Large intestine (tissue), 3 donors: Measurements from ENCODE around the gene IL37. TPM values are rescaled to one million over a fixed set of nuclear protein-coding genes. Genes with fewer than 3 reads are reported as not detected.

Experiments
- DNase-seq, 2 donors: peaks; one replicate each; pipeline versions ENCODE4 v3.0.0 to v3.0.0-alpha.2; 2013
- H3K27ac ChIP-seq: one replicate; pipeline ENCODE4 v1.5.1; 2013; ENCODE audit warnings: low read length
- H3K27me3 ChIP-seq: 2 replicates; pipeline ENCODE4 v1.6.1; 2013; ENCODE audit warnings: low read length; ENCODE audit not compliant: control insufficient read depth, insufficient read depth
- H3K36me3 ChIP-seq: 2 replicates; pipeline ENCODE4 v1.6.1; 2013; ENCODE audit warnings: low read length; ENCODE audit not compliant: control insufficient read depth, insufficient read depth
- H3K4me1 ChIP-seq: one replicate; pipeline ENCODE4 v1.6.1; 2013; ENCODE audit warnings: low read length; ENCODE audit not compliant: control insufficient read depth, insufficient read depth
- H3K4me3 ChIP-seq: one replicate; pipeline ENCODE4 v1.5.1; 2013; ENCODE audit warnings: low read length
- H3K9me3 ChIP-seq: one replicate; pipeline ENCODE4 v1.6.1; 2013; ENCODE audit warnings: mild to moderate bottlenecking, low read depth, low read length, moderate library complexity; ENCODE audit not compliant: control insufficient read depth
- WGBS: methylation state at CpG from one replicate; pipeline ENCODE4 v1.1.5; 2013; ENCODE audit warnings: low lambda C conversion rate; ENCODE audit not compliant: insufficient coverage; 5-methylcytosine and 5-hydroxymethylcytosine counted together
- polyA plus RNA-seq: library from polyadenylated mRNA; unstranded; fragments of 120-200 nt; gene quantifications from one replicate; pipeline ENCODE4 v1.2.1, GENCODE V29; 2013

The IL37 gene
- polyA plus RNA-seq, 1 donor: 1.6 TPM

DNA sequence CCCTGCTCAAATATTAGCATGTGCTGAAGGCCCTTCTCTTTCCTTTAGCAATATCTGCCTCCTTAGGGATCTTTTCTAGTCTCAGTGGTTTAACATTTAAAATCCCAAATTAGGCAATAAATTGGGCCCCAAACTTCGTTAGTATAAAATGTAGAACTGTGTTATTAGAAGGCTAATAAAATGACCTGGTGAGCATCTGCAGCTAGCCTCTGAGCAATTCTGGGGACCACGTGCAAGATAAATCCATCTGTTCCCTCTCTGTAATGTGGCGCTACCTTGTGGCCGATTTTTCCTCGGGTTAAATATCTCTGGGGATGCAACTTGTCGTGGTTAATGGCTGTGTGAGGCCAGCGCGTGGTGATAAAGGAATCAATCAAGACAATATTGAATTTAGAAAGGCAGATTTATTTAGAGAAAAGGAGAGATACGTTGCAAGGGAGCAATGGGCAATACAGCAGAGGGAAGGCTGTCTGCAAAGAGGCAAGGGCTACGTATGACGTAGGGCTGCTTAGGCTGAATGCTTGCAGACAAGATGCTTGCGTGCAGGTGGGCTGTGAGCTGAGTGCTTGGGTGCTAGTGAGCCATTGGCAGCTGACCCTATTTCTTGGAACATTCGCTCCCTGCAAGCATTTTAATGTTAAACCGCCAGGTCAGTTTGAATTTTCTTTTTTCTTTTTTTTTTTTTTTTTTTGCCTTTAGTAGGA is 48.3 kb downstream of the IL37 start:
- H3K36me3 ChIP-seq: no peaks in the 10 kb centered on the region
- no peak overlapping the region for H3K27ac ChIP-seq
- no peaks in the 10 kb centered on the region for H3K9me3 ChIP-seq
- WGBS: 94% methylated on average over 2 of the region's 14 CpGs
- H3K4me3 ChIP-seq: no peak overlapping the region
- DNase-seq: no peak
- H3K27me3 ChIP-seq: no peaks in the 10 kb centered on the region
- no peaks in the 10 kb centered on the region for H3K4me1 ChIP-seq

DNA sequence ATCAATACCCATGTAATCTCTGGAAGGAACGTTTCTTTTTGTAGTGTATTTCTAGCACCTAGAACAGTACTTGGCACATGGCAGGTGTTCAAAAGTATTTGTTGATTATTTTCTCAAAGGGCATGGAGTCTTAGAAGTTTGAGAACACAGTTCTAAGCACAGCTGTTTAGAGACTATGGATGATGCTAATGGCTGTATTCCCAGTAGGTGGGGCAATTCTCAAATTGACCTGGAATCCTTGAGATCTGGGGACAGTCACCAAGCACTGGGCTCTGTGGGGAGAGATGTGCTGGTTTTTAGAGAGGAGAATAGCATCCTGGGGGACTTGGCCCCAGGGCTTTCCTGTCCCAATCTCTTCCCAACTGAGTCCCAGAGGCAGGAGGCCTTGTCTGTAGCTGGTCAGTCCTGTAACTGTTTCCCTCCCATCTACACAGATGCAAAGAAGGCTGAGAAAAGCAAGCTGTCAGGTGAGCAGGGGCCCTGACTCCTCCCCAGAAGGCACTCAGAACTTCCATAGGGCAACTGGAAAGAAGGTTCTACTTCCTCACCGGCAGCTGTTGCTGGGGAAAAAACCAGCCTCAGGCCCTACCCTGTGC is 49.4 kb downstream of the IL37 start:
- Histone ChIP-seq H3K27ac (no peak overlapping the region), H3K36me3 (no peaks in the 10 kb centered on the region), H3K9me3 (no peaks in the 10 kb centered on the region), H3K4me3 (no peak overlapping the region), H3K27me3 (no peaks in the 10 kb centered on the region), H3K4me1 (no peaks in the 10 kb centered on the region)
- DNase-seq: no peak
- WGBS: 22% methylated on average over 1 of the region's 2 CpGs

DNA sequence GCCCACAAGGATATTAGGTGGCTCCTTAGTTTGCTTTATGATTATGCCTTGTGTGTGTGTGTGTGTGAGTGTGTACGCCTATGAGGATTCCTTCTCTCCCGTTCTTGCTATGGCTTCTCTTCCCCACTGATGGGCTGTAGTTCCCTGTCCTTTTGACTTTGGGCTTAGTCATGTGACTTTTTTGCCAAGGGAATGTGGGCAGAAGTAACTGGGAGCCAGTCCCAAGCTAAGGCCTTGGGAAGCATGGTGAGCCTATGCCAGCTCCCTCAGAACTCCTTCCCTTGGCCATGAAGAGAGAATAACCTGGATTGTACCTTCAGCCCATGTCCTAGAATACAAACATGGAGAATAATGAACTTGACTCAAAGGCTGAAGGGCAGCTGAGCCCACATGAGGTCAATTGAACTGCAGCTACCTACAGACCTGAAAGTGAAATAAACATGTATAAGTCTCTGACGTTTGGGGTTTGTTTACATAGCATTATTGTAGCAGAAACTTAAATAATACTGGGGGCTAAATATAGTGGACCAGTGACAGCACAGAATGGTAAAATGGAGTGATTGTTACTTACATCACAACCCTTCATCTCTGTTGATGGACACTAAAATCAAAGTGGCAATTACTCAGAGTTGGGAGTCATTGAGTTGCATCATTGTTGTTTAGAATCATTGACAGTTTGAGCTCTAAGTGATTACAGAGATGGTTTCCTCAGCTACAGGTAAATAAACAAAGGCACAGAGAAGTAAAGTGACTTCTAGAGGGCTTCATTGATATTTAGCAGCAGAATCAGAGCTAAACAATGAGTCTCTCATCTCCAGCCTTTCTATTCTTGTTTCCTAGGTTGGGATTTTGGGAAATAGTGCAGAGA is 51.6 kb downstream of the IL37 start:
- H3K4me1 ChIP-seq: no peaks in the 10 kb centered on the region
- WGBS: no CpG with 5 or more reads among the region's 3 CpGs
- H3K27ac ChIP-seq: no peak overlapping the region
- H3K36me3 ChIP-seq: no peaks in the 10 kb centered on the region
- H3K27me3 ChIP-seq: no peaks in the 10 kb centered on the region
- H3K4me3 ChIP-seq: no peak overlapping the region
- no peak for DNase-seq
- no peaks in the 10 kb centered on the region for H3K9me3 ChIP-seq

DNA sequence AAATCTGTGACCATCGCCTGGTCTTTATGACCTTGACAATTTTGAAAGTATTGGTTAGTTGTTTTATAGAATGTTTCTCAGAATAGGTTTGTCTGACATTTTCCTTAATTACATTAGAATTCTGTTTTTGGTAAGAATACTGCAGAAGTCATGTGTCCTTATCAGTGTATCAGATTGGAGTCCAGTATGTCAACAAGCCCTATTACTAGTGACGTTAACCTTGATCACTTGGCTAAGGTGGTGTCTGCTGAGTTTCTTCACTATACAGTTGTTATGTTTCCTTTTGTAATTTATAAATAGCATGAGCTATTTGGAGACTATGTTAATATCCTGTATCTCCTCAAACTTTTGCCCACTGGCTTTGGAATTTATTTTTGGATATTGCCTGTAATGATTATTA is 56.1 kb downstream of the IL37 start:
- DNase-seq: no peak
- Histone ChIP-seq H3K27ac (no peak overlapping the region), H3K4me3 (no peak overlapping the region), H3K4me1 (no peaks in the 10 kb centered on the region), H3K27me3 (peaks cover 3% of the 10 kb centered on the region), H3K36me3 (no peaks in the 10 kb centered on the region), H3K9me3 (no peaks in the 10 kb centered on the region)
- no CpG with 5 or more reads among the region's 2 CpGs for WGBS

Other genes starting within 250 kb of the IL37 start
- 2.6 TPM for gene NT5DC4, start 190.1 kb upstream of the IL37 start, polyA plus RNA-seq
- gene CKAP2L, start 146.6 kb upstream of the IL37 start, polyA plus RNA-seq: 6.2 TPM
- 0.09 TPM for gene IL1A, start 126.7 kb upstream of the IL37 start, polyA plus RNA-seq
- gene IL1B, start 74.4 kb upstream of the IL37 start, polyA plus RNA-seq: 3.9 TPM
- gene IL36G, start 66.8 kb downstream of the IL37 start, polyA plus RNA-seq: 0.51 TPM
- not detected for gene IL36A, start 94.3 kb downstream of the IL37 start, polyA plus RNA-seq
- not detected for gene IL36B, start 141.7 kb downstream of the IL37 start, polyA plus RNA-seq
- gene IL36RN, start 148.0 kb downstream of the IL37 start, polyA plus RNA-seq: not detected
- gene IL1F10, start 156.8 kb downstream of the IL37 start, polyA plus RNA-seq: not detected
- 0.39 TPM for gene IL1RN, start 216.4 kb downstream of the IL37 start, polyA plus RNA-seq